GM12878 (cell line): ENCODE data around the gene LEFTY1. TPM values are rescaled to one million over a fixed set of nuclear protein-coding genes. Genes with fewer than 3 reads are reported as not detected.

Experiments
- ATAC-seq: fragments of 200-7000 bp; cut with Tn5 transposase; 3 replicates; pipeline ENCODE4 v1.9.1; 2020; ENCODE audit warnings: mild to moderate bottlenecking, moderate library complexity
- BruUV-seq: library from RNA; stranded (reverse); fragments of 400-500 nt; replicated peaks from 2 replicates; lab custom pipeline; 2021; lab: Mats Ljungman, UMichigan
- CTCF ChIA-PET: fragments of 300-600 bp; sonication (Branson Sonifier 250); formaldehyde crosslinking; extraction: SDS; loops from one replicate; lab custom pipeline; 2021; ENCODE audit warnings: inconsistent platforms; lab: Yijun Ruan, JAX
- POLR2A ChIA-PET: fragments of 350-600 bp; formaldehyde crosslinking; extraction: SDS; loops from one replicate; lab custom pipeline; 2021; ENCODE audit warnings: inconsistent platforms; lab: Charles Lee
- RAD21 ChIA-PET: fragments of 300-600 bp; sonication (Branson Sonifier 250); formaldehyde crosslinking; loops from one replicate; lab custom pipeline; 2023; ENCODE audit warnings: antibody characterized with exemption; ENCODE audit not compliant: unreplicated experiment; lab: Charles Lee
- SMC1A ChIA-PET: fragments of 300-600 bp; sonication (Branson Sonifier 250); formaldehyde crosslinking; loops from one replicate; lab custom pipeline; 2023; ENCODE audit not compliant: unreplicated experiment, uncharacterized antibody; lab: Charles Lee
- DNase-seq: peaks from one replicate; pipeline ENCODE4 v3.0.0-alpha.2; 2011; ENCODE audit warnings: low read depth, low spot score
- FAIRE-seq: peaks from 3 replicates; lab custom pipeline; 2011; peaks lifted over from hg19 to GRCh38; lab: Jason Lieb, UNC
- H2AFZ ChIP-seq: 2 replicates; pipeline ENCODE4 v1.6.0; 2011; ENCODE audit warnings: low read depth, low read length, control low read depth; ENCODE audit not compliant: control insufficient read depth
- H3K27ac ChIP-seq: 2 replicates; pipeline ENCODE4 v1.5.1; 2011; ENCODE audit warnings: control low read depth; ENCODE audit not compliant: control insufficient read depth, insufficient read depth
- H3K27me3 ChIP-seq, 2 experiments: replicated peaks in 1 of 2; 2 replicates each; pipeline versions ENCODE4 v1.6.0 to v1.6.1; 2011; ENCODE audit warnings: low read length in 1 of 2; ENCODE audit not compliant: control insufficient read depth in 2 of 2, insufficient read depth in 2 of 2
- H3K36me3 ChIP-seq, 2 experiments: 2 replicates each; pipeline ENCODE4 v1.5.1; 2011; ENCODE audit warnings: low read length in 1 of 2; ENCODE audit not compliant: control insufficient read depth in 2 of 2, insufficient read depth in 2 of 2
- H3K4me1 ChIP-seq: 2 replicates; pipeline ENCODE4 v1.6.1; 2011; ENCODE audit warnings: mild to moderate bottlenecking, low read length, moderate library complexity, mixed read lengths; ENCODE audit not compliant: control insufficient read depth, insufficient read depth
- H3K4me2 ChIP-seq: 2 replicates; pipeline ENCODE4 v1.6.0; 2011; ENCODE audit warnings: control low read depth; ENCODE audit not compliant: control insufficient read depth, insufficient read depth
- H3K4me3 ChIP-seq: fragments of 200-600 bp; sonication (generic); 2 replicates; pipeline ENCODE4 v1.5.1; 2016
- H3K79me2 ChIP-seq: 2 replicates; pipeline ENCODE4 v1.6.0; 2011; ENCODE audit warnings: low read length; ENCODE audit not compliant: control insufficient read depth, insufficient read depth
- H3K9ac ChIP-seq: 2 replicates; pipeline ENCODE4 v1.8.0; 2011; ENCODE audit warnings: low read length, control low read depth, mixed read lengths; ENCODE audit not compliant: control insufficient read depth, insufficient read depth
- H3K9me3 ChIP-seq: replicated peaks from 3 replicates; pipeline ENCODE4 v1.5.1; 2011; ENCODE audit warnings: mild to moderate bottlenecking, low read length; ENCODE audit not compliant: control insufficient read depth, insufficient read depth
- H4K20me1 ChIP-seq: 2 replicates; pipeline ENCODE4 v1.6.0; 2011; ENCODE audit not compliant: control insufficient read depth, insufficient read depth
- ATF2 ChIP-seq: IDR thresholded peaks from 2 replicates; pipeline ENCODE4 v1.6.1; 2012; ENCODE audit warnings: low read length, inconsistent platforms
- ESRRA ChIP-seq: IDR thresholded peaks from 2 replicates; pipeline ENCODE4 v1.6.1; 2012; ENCODE audit warnings: mild to moderate bottlenecking, low read length, improper control_type of control experiment
- IRF5 ChIP-seq: fragments of 450-650 bp; IDR thresholded peaks from 2 replicates; pipeline ENCODE4 v1.6.1; 2017; ENCODE audit warnings: borderline replicate concordance
- SMAD5 ChIP-seq: IDR thresholded peaks from 2 replicates; pipeline ENCODE4 v1.6.1; 2016; ENCODE audit warnings: antibody characterized with exemption, low read depth
- TAF1 ChIP-seq: IDR thresholded peaks from 2 replicates; pipeline ENCODE4 v1.6.1; 2011; ENCODE audit warnings: mild to moderate bottlenecking, low read depth, low read length, borderline replicate concordance
- TARDBP ChIP-seq: IDR thresholded peaks from 2 replicates; pipeline ENCODE4 v1.6.1; 2016; ENCODE audit warnings: borderline replicate concordance
- TCF12 ChIP-seq: IDR thresholded peaks from 2 replicates; pipeline ENCODE4 v1.6.1; 2011; ENCODE audit warnings: low read depth, mild to moderate bottlenecking, low read length
- TCF7 ChIP-seq: IDR thresholded peaks from 2 replicates; pipeline ENCODE4 v1.6.1; 2014; ENCODE audit warnings: antibody characterized with exemption, borderline replicate concordance
- WRNIP1 ChIP-seq: IDR thresholded peaks from 2 replicates; pipeline ENCODE4 v1.6.1; 2011; ENCODE audit warnings: low read depth, low read length, improper control_type of control experiment, borderline replicate concordance
- ZZZ3 ChIP-seq: IDR thresholded peaks from 2 replicates; pipeline ENCODE4 v1.6.1; 2011; ENCODE audit warnings: low read depth; ENCODE audit not compliant: control insufficient read depth, insufficient read length
- WGBS: methylation state at CpG from one replicate; pipeline ENCODE4 v1.1.6; 2016; ENCODE audit warnings: low lambda C conversion rate; ENCODE audit not compliant: insufficient replicate concordance, insufficient coverage; ENCODE audit errors: missing lambda C conversion rate; 5-methylcytosine and 5-hydroxymethylcytosine counted together
- in situ Hi-C: fragments of 300-500 bp; cut with MboI; formaldehyde crosslinking; loops from 9 replicates; pipeline ENCODE4 v1.14.3; 2018; ENCODE audit warnings: mixed read lengths
- intact Hi-C: fragments of 100-400 bp; cut with micrococcal nuclease; formaldehyde crosslinking; loops from one replicate; pipeline ENCODE4 v1.14.2; 2022; ENCODE audit not compliant: unreplicated experiment
- polyA plus RNA-seq, 11 experiments: library from polyadenylated mRNA; depleted of rRNA in 4 of 11; unstranded in 6 of 11; stranded (reverse) in 5 of 11; fragments of >200 nt; fragmentation: Nextera tagmentation in 4 of 11; fragmentation: Illumina TruSeq in 1 of 11; extraction: Ambion mirVana in 4 of 11; extraction: Trizol in 1 of 11; gene quantifications; 1 replicate in 1 of 11; 2 replicates in 10 of 11; pipeline versions ENCODE4 v1.2.1 to v1.2.3, GENCODE V29; 2011 to 2016; ENCODE audit warnings: inconsistent platforms in 2 of 11, missing spikeins in 2 of 11, low read depth in 1 of 11
- total RNA-seq, 4 experiments: library from RNA; depleted of rRNA in 3 of 4; stranded (reverse); fragments of >200 nt in 3 of 4; fragmentation: Illumina TruSeq in 1 of 4; extraction: Trizol in 1 of 4; gene quantifications; 2 replicates each; pipeline versions ENCODE4 v1.2.1 to v1.2.3, GENCODE V29; 2013 to 2021
- TF ChIP-seq, protein P1 (sequence below): fragments of 450-650 bp; IDR thresholded peaks from 2 replicates; pipeline ENCODE4 v1.6.1; 2018; ENCODE audit warnings: borderline replicate concordance, mild to moderate bottlenecking; ENCODE audit not compliant: partially characterized antibody
- TF ChIP-seq, protein P2 (sequence below): fragments of 450-650 bp; IDR thresholded peaks from 2 replicates; pipeline ENCODE4 v1.6.1; 2017; ENCODE audit warnings: antibody characterized with exemption, mild to moderate bottlenecking, moderate library complexity

LEFTY1 gene
- total and polyA plus RNA-seq, 10 of the 15 experiments (the other 5 are each of a cell fraction or from before 2014, with no cell fraction given): 0.06 TPM; not detected in 8

DNA sequence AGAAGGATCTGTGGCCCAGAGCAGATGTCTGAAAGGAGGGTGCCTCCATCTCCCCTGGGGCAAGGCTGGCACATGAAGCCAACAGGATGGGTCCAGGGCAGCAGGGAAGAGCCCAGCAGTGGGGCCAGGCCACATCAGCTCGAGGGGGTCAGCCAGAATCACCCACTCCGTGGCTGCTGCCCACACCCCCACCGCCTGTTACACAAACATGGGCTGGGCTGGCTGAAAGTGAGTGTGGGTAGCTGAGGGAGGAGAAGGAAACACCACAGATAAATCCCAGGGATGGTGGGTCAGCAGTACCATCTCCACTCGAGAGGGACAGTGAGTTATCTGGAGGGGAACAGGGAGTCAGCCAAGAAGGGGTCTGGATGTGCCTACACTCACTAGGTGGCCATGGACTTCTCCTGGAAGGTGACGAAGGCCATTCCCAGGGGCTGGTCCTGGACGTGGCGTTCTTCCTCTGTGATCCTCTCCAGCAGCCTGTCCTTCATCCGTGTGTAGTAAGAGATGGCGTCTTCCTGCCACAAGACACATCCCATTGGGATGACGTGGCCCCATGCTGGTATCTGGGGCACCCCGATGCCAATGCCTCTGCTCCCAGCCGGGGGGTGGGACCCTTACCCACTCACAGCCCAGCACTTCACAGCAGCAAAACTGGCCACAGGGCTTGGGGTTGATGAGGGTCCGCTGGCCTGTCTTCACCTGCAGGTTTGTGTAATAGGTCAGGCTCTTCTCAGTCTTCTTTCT is 26.9 kb downstream of the LEFTY1 start:
- TF ChIP-seq TARDBP (no peak), WRNIP1 (no peak), ESRRA (no peak), ATF2 (no peak), SMAD5 (no peak), IRF5 (no peak), TAF1 (no peak), ZZZ3 (no peak), TCF7 (no peak), TCF12 (no peak)
- TF ChIP-seq, protein P1, sequence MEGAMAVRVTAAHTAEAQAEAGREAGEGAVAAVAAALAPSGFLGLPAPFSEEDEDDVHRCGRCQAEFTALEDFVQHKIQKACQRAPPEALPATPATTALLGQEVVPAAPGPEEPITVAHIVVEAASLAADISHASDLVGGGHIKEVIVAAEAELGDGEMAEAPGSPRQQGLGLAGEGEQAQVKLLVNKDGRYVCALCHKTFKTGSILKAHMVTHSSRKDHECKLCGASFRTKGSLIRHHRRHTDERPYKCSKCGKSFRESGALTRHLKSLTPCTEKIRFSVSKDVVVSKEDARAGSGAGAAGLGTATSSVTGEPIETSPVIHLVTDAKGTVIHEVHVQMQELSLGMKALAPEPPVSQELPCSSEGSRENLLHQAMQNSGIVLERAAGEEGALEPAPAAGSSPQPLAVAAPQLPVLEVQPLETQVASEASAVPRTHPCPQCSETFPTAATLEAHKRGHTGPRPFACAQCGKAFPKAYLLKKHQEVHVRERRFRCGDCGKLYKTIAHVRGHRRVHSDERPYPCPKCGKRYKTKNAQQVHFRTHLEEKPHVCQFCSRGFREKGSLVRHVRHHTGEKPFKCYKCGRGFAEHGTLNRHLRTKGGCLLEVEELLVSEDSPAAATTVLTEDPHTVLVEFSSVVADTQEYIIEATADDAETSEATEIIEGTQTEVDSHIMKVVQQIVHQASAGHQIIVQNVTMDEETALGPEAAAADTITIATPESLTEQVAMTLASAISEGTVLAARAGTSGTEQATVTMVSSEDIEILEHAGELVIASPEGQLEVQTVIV: no peak
- TF ChIP-seq, protein P2, sequence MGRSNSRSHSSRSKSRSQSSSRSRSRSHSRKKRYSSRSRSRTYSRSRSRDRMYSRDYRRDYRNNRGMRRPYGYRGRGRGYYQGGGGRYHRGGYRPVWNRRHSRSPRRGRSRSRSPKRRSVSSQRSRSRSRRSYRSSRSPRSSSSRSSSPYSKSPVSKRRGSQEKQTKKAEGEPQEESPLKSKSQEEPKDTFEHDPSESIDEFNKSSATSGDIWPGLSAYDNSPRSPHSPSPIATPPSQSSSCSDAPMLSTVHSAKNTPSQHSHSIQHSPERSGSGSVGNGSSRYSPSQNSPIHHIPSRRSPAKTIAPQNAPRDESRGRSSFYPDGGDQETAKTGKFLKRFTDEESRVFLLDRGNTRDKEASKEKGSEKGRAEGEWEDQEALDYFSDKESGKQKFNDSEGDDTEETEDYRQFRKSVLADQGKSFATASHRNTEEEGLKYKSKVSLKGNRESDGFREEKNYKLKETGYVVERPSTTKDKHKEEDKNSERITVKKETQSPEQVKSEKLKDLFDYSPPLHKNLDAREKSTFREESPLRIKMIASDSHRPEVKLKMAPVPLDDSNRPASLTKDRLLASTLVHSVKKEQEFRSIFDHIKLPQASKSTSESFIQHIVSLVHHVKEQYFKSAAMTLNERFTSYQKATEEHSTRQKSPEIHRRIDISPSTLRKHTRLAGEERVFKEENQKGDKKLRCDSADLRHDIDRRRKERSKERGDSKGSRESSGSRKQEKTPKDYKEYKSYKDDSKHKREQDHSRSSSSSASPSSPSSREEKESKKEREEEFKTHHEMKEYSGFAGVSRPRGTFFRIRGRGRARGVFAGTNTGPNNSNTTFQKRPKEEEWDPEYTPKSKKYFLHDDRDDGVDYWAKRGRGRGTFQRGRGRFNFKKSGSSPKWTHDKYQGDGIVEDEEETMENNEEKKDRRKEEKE: no peak
- ChIA-PET RAD21 (no interaction called here), CTCF (no interaction called here), SMC1A (no interaction called here), POLR2A (no interaction called here)
- no peaks in the 10 kb centered on the region for H3K79me2 ChIP-seq
- no peak overlapping the region for H2AFZ ChIP-seq
- BruUV-seq: no TSS peak
- FAIRE-seq (no peak), ATAC-seq (no peak), DNase-seq (no peak)
- peaks cover 14 to 16% of the 10 kb centered on the region in 2 experiments for H3K36me3 ChIP-seq
- H3K4me3 ChIP-seq: no peak overlapping the region
- H3K4me1 ChIP-seq: peaks cover 6% of the 10 kb centered on the region
- H3K9me3 ChIP-seq: no peaks in the 10 kb centered on the region
- intact Hi-C loops (no loop called here), in situ Hi-C loops (no loop called here)
- no peaks in the 10 kb centered on the region for H4K20me1 ChIP-seq
- WGBS: 89% methylated on average over 13 of the region's 13 CpGs
- H3K9ac ChIP-seq: no peak overlapping the region
- no peak overlapping the region for H3K27ac ChIP-seq
- no peak overlapping the region for H3K4me2 ChIP-seq
- H3K27me3 ChIP-seq: no peaks in the 10 kb centered on the region
